ENCODE data around the gene CELF5.

DNA sequence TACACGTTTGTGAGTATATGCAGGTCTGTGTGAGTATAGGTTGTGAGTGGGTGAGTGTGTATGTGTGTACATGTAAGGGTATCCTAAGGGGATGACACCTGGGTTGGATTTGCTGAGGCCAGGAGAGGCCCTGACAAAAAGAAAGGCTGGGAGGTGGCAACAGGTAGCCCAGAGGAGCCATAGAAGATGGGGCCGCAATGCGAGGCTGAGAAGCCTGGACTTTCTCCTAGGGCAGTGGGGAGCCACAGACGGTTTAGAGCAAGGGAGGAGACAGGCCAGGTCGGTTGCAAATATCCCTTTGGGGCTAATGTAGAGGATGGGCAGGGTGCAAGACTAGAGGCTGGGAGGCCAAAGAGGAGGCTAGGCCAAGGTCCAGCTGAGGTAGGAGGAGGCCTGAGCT is 54.3 kb downstream of the CELF5 start:
- TF ChIP-seq, protein P1, sequence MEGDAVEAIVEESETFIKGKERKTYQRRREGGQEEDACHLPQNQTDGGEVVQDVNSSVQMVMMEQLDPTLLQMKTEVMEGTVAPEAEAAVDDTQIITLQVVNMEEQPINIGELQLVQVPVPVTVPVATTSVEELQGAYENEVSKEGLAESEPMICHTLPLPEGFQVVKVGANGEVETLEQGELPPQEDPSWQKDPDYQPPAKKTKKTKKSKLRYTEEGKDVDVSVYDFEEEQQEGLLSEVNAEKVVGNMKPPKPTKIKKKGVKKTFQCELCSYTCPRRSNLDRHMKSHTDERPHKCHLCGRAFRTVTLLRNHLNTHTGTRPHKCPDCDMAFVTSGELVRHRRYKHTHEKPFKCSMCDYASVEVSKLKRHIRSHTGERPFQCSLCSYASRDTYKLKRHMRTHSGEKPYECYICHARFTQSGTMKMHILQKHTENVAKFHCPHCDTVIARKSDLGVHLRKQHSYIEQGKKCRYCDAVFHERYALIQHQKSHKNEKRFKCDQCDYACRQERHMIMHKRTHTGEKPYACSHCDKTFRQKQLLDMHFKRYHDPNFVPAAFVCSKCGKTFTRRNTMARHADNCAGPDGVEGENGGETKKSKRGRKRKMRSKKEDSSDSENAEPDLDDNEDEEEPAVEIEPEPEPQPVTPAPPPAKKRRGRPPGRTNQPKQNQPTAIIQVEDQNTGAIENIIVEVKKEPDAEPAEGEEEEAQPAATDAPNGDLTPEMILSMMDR (IDR thresholded peaks at IDR 0.05): no peak
- TF ChIP-seq POLR2A (IDR thresholded peaks at IDR 0.05): no peak
- no peak for TF ChIP-seq POLR2AphosphoS5 (IDR thresholded peaks at IDR 0.05)
